Adrenal gland (tissue), 12 donors: ENCODE results near the gene UBE2E1. TPM values are rescaled to one million over a fixed set of nuclear protein-coding genes. Genes with fewer than 3 reads are reported as not detected.
"Not testable (repeated sequence)": the region's sequence is repeated elsewhere in the genome, so short reads cannot be mapped to it uniquely, and the experiment has no call there.

Experiments used
- DNase-seq, 7 donors: peaks; one replicate each; pipeline ENCODE4 v3.0.0-alpha.2; 2019 to 2020
- H3K27ac ChIP-seq, 5 donors: fragments of 200-600 bp; sonication (generic) in 4 of 5; 1 replicate in 3 of 5; 2 replicates in 2 of 5; pipeline versions ENCODE4 v1.5.1 to v1.8.0; 2016 to 2020; ENCODE audit warnings: mild to moderate bottlenecking in 1 of 5
- H3K27me3 ChIP-seq: fragments of 200-600 bp; 2 replicates; pipeline ENCODE4 v1.8.0; 2021
- H3K36me3 ChIP-seq, 2 donors: fragments of 200-600 bp; replicated peaks in 1 of 2; 1 replicate in 1 of 2; 2 replicates in 1 of 2; pipeline versions ENCODE4 v1.5.1 to v1.8.0; 2018 to 2022
- H3K4me1 ChIP-seq, 2 donors: fragments of 200-600 bp; replicated peaks in 1 of 2; 1 replicate in 1 of 2; 2 replicates in 1 of 2; pipeline versions ENCODE4 v1.5.1 to v1.8.0; 2018 to 2021
- H3K4me3 ChIP-seq, 4 donors: fragments of 200-600 bp; sonication (generic) in 3 of 4; one replicate each; pipeline ENCODE4 v1.5.1; 2016 to 2018
- H3K9me3 ChIP-seq, 3 donors: fragments of 200-600 bp; sonication (generic) in 1 of 3; replicated peaks in 1 of 3; 1 replicate in 2 of 3; 2 replicates in 1 of 3; pipeline versions ENCODE4 v1.5.1 to v1.8.0; 2016 to 2021
- CTCF ChIP-seq, 6 experiments: fragments of 450-650 bp in 4 of 6; fragments of 200-600 bp in 2 of 6; sonication (generic) in 1 of 6; IDR thresholded peaks; 1 replicate in 5 of 6; 2 replicates in 1 of 6; pipeline versions ENCODE4 v1.5.1 to v1.8.0; 2016 to 2021; ENCODE audit warnings: antibody characterized with exemption in 6 of 6, mild to moderate bottlenecking in 2 of 6, moderate library complexity in 1 of 6
- POLR2A ChIP-seq, 2 donors: fragments of 450-650 bp; IDR thresholded peaks; one replicate each; pipeline ENCODE4 v1.6.1; 2017; ENCODE audit warnings: antibody characterized with exemption in 2 of 2, mild to moderate bottlenecking in 2 of 2, moderate library complexity in 1 of 2
- WGBS, 4 donors: extraction: QIAGEN DNeasy Blood & Tissue Kit in 2 of 4; methylation state at CpG; one replicate each; pipeline versions ENCODE4 v1.1.5 to v1.1.7; 2013 to 2017; 5-methylcytosine and 5-hydroxymethylcytosine counted together
- intact Hi-C, 2 donors: fragments of 100-400 bp; cut with DNase I; formaldehyde crosslinking; loops; one replicate each; pipeline versions ENCODE4 v1.14.1 to v1.15.0; 2022 to 2023
- polyA plus RNA-seq, 3 donors: library from polyadenylated mRNA; stranded (reverse); fragments of 200-250 nt in 2 of 3; fragments of 350-450 nt in 1 of 3; fragmentation: Illumina TruSeq in 1 of 3; extraction: RNeasy Lipid Tissue Mini Kit (QIAGEN cat#74804) in 1 of 3; gene quantifications; one replicate each; pipeline ENCODE4 v1.2.3, GENCODE V29; 2013 to 2014
- total RNA-seq, 9 donors: library from RNA; depleted of rRNA in 4 of 9; stranded (reverse); fragments of >200 nt in 4 of 9; fragments of 120-200 nt in 1 of 9; fragmentation: NEBNext Ultra II Directional in 1 of 9; extraction: Animal tissue kit (Norgen Biotek cat#: 25700) in 1 of 9; gene quantifications; one replicate each; pipeline versions ENCODE4 v1.1.0 to v1.2.4, GENCODE V29; 2013 to 2023
- donor health status: healthy with polysubstance abuse.
- donor health status: Bipolar disorder and iron deficiency.
- donor health status: DM: yes; HTN: yes; CAD: no.
- donor health status: DM: no; HTN: no; CAD: no.
- donor health status: DM: no; HTN: no; CAD: no.
- donor health status: DM: yes; HTN: yes; CAD: no.

UBE2E1 gene
- total and polyA plus RNA-seq, 12 donors: 19.4 to 80.5 (median 59.9) TPM

- 0 to 1% (median 0%) methylated on average over 12 to 64 of the region's 64 CpGs for WGBS, 4 donors
- Histone ChIP-seq H3K36me3 (peaks cover 0 to 30% of the 10 kb centered on the region in 2 donors), H3K4me1 (peaks cover 16 to 56% of the 10 kb centered on the region in 2 donors), H3K4me3 (peak within 1 kb of the TSS; percentile 13 to 90 (median 70)), H3K27me3 (no peaks in the 10 kb centered on the region), H3K9me3 (no peaks in the 10 kb centered on the region), H3K27ac (peak within 1 kb of the TSS; percentile 76 to 99 (median 94))
- intact Hi-C loops: no loop called here
- DNase-seq: peak; percentile 97 to 99 (median 98)
- TF ChIP-seq CTCF (IDR thresholded peaks at IDR 0.05) (peak; percentile 54 to 92 (median 68)), POLR2A (IDR thresholded peaks at IDR 0.05) (peak; percentile 97 to 98)
Measured at GRCh38 chr3:23916886-23917678, 111.3 kb downstream of the UBE2E1 start, which contains the start of the genes NKIRAS1 and RPL15. Gene NKIRAS1, minus strand, starts transcription at chr3:23916990. Its CDS starts 6,086 bp downstream, at chr3:23910904. Gene RPL15, plus strand, starts transcription at chr3:23917132. Its CDS starts 728 bp downstream, at chr3:23917860.

GRCh38 chr3:23917679-23918303 is 112.0 kb downstream of the UBE2E1 start:
- WGBS, 4 donors: 0 to 3% (median 1%) methylated on average over 18 to 21 of the region's 21 CpGs
- DNase-seq: peak in 5 of 7 donors; percentile 71 to 79 (median 75)
- H3K9me3 ChIP-seq, H3K27me3 ChIP-seq, intact Hi-C loops: not testable (repeated sequence)
- H3K4me3 ChIP-seq: peak overlapping the region; percentile 13 to 90 (median 70)
- peaks cover 16 to 55% of the 10 kb centered on the region in 2 donors for H3K4me1 ChIP-seq
- H3K27ac ChIP-seq: peak overlapping the region in 4 of 5 donors; percentile 76 to 99 (median 96)
- H3K36me3 ChIP-seq: peaks cover 0 to 30% of the 10 kb centered on the region in 2 donors

GRCh38 chr3:23918331-23918730 is 112.6 kb downstream of the UBE2E1 start:
- WGBS, 4 donors: 18 to 30% (median 23%) methylated on average over 12 of the region's 12 CpGs
- Histone ChIP-seq H3K4me1 (peaks cover 16 to 50% of the 10 kb centered on the region in 2 donors), H3K4me3 (peak overlapping the region in 2 of 4 donors; percentile 65 to 90), H3K27ac (peak overlapping the region in 3 of 5 donors; percentile 94 to 99 (median 97)), H3K36me3 (peaks cover 0 to 30% of the 10 kb centered on the region in 2 donors)
- H3K27me3 ChIP-seq, DNase-seq, intact Hi-C loops, H3K9me3 ChIP-seq: not testable (repeated sequence)

GRCh38 chr3:23919628-23920027 is 113.9 kb downstream of the UBE2E1 start:
- Histone ChIP-seq H3K36me3 (peaks cover 0 to 30% of the 10 kb centered on the region in 2 donors), H3K4me1 (peaks cover 16 to 40% of the 10 kb centered on the region in 2 donors), H3K27me3 (no peaks in the 10 kb centered on the region), H3K27ac (no peak overlapping the region), H3K4me3 (no peak overlapping the region), H3K9me3 (no peaks in the 10 kb centered on the region)
- TF ChIP-seq POLR2A (IDR thresholded peaks at IDR 0.05): no peak
- no peak for TF ChIP-seq CTCF (IDR thresholded peaks at IDR 0.05)
- DNase-seq: no peak
- 60 to 76% (median 68%) methylated on average over 2 of the region's 2 CpGs for WGBS, 4 donors
- intact Hi-C loops: no loop called here

GRCh38 chr3:23920151-23920655 is 114.4 kb downstream of the UBE2E1 start:
- Histone ChIP-seq H3K27me3 (no peaks in the 10 kb centered on the region), H3K4me1 (peaks cover 16 to 34% of the 10 kb centered on the region in 2 donors), H3K9me3 (no peaks in the 10 kb centered on the region), H3K4me3 (no peak overlapping the region), H3K36me3 (peaks cover 0 to 30% of the 10 kb centered on the region in 2 donors), H3K27ac (no peak overlapping the region)
- DNase-seq: no peak
- no peak for TF ChIP-seq CTCF (IDR thresholded peaks at IDR 0.05)
- no peak for TF ChIP-seq POLR2A (IDR thresholded peaks at IDR 0.05)
- WGBS, 4 donors: 83 to 90% (median 89%) methylated on average over 5 of the region's 5 CpGs
- intact Hi-C loops: no loop called here
